Adrenal gland (tissue), 12 donors: Measurements from ENCODE around the gene KHDC3L. TPM values are rescaled to one million over a fixed set of nuclear protein-coding genes. Genes with fewer than 3 reads are reported as not detected.

Experiments
- DNase-seq, 7 donors: peaks; one replicate each; pipeline ENCODE4 v3.0.0-alpha.2; 2019 to 2020
- H3K27ac ChIP-seq, 5 donors: fragments of 200-600 bp; sonication (generic) in 4 of 5; 1 replicate in 3 of 5; 2 replicates in 2 of 5; pipeline versions ENCODE4 v1.5.1 to v1.8.0; 2016 to 2020; ENCODE audit warnings: mild to moderate bottlenecking in 1 of 5
- H3K27me3 ChIP-seq: fragments of 200-600 bp; 2 replicates; pipeline ENCODE4 v1.8.0; 2021
- H3K36me3 ChIP-seq, 2 donors: fragments of 200-600 bp; replicated peaks in 1 of 2; 1 replicate in 1 of 2; 2 replicates in 1 of 2; pipeline versions ENCODE4 v1.5.1 to v1.8.0; 2018 to 2022
- H3K4me1 ChIP-seq, 2 donors: fragments of 200-600 bp; replicated peaks in 1 of 2; 1 replicate in 1 of 2; 2 replicates in 1 of 2; pipeline versions ENCODE4 v1.5.1 to v1.8.0; 2018 to 2021
- H3K4me3 ChIP-seq, 4 donors: fragments of 200-600 bp; sonication (generic) in 3 of 4; one replicate each; pipeline ENCODE4 v1.5.1; 2016 to 2018
- H3K9me3 ChIP-seq, 3 donors: fragments of 200-600 bp; sonication (generic) in 1 of 3; replicated peaks in 1 of 3; 1 replicate in 2 of 3; 2 replicates in 1 of 3; pipeline versions ENCODE4 v1.5.1 to v1.8.0; 2016 to 2021
- CTCF ChIP-seq, 6 experiments: fragments of 450-650 bp in 4 of 6; fragments of 200-600 bp in 2 of 6; sonication (generic) in 1 of 6; IDR thresholded peaks; 1 replicate in 5 of 6; 2 replicates in 1 of 6; pipeline versions ENCODE4 v1.5.1 to v1.8.0; 2016 to 2021; ENCODE audit warnings: antibody characterized with exemption in 6 of 6, mild to moderate bottlenecking in 2 of 6, moderate library complexity in 1 of 6
- POLR2A ChIP-seq, 2 donors: fragments of 450-650 bp; IDR thresholded peaks; one replicate each; pipeline ENCODE4 v1.6.1; 2017; ENCODE audit warnings: antibody characterized with exemption in 2 of 2, mild to moderate bottlenecking in 2 of 2, moderate library complexity in 1 of 2
- WGBS, 4 donors: extraction: QIAGEN DNeasy Blood & Tissue Kit in 2 of 4; methylation state at CpG; one replicate each; pipeline versions ENCODE4 v1.1.5 to v1.1.7; 2013 to 2017; 5-methylcytosine and 5-hydroxymethylcytosine counted together
- intact Hi-C, 2 donors: fragments of 100-400 bp; cut with DNase I; formaldehyde crosslinking; loops; one replicate each; pipeline versions ENCODE4 v1.14.1 to v1.15.0; 2022 to 2023
- polyA plus RNA-seq, 3 donors: library from polyadenylated mRNA; stranded (reverse); fragments of 200-250 nt in 2 of 3; fragments of 350-450 nt in 1 of 3; fragmentation: Illumina TruSeq in 1 of 3; extraction: RNeasy Lipid Tissue Mini Kit (QIAGEN cat#74804) in 1 of 3; gene quantifications; one replicate each; pipeline ENCODE4 v1.2.3, GENCODE V29; 2013 to 2014
- small RNA-seq, 2 donors: library from RNA; depleted of rRNA; stranded (forward); fragments of <200 nt; gene quantifications; one replicate each; pipeline ENCODE3, GENCODE V24; 2016
- total RNA-seq, 9 donors: library from RNA; depleted of rRNA in 4 of 9; stranded (reverse); fragments of >200 nt in 4 of 9; fragments of 120-200 nt in 1 of 9; fragmentation: NEBNext Ultra II Directional in 1 of 9; extraction: Animal tissue kit (Norgen Biotek cat#: 25700) in 1 of 9; gene quantifications; one replicate each; pipeline versions ENCODE4 v1.1.0 to v1.2.4, GENCODE V29; 2013 to 2023
- donor health status: healthy with polysubstance abuse.
- donor health status: Bipolar disorder and iron deficiency.
- donor health status: DM: yes; HTN: yes; CAD: no.
- donor health status: DM: no; HTN: no; CAD: no.
- donor health status: DM: no; HTN: no; CAD: no.
- donor health status: DM: yes; HTN: yes; CAD: no.

Gene KHDC3L
- total and polyA plus RNA-seq, 12 donors = not detected

- intact Hi-C loops = no loop called here
- no peak for DNase-seq
- Histone ChIP-seq H3K36me3 (no peaks in the 10 kb centered on the region), H3K27ac (no peak overlapping the region), H3K4me3 (no peak overlapping the region), H3K4me1 (no peaks in the 10 kb centered on the region), H3K9me3 (no peaks in the 10 kb centered on the region), H3K27me3 (no peaks in the 10 kb centered on the region)
- TF ChIP-seq CTCF (IDR thresholded peaks at IDR 0.05) (no peak), POLR2A (IDR thresholded peaks at IDR 0.05) (no peak)
- 80 to 98% (median 91%) methylated on average over 3 of the region's 3 CpGs for WGBS, 4 donors
These were observed 50.6 kb downstream of the KHDC3L start for GRCh38 chr6:73413102-73413501.

Small RNAs within 50 kb of the gene (small RNA-seq; reads per million reads assigned to genes)
- 0 reads per million in 2 donors for gene RPL39P3

Other genes with a start within 250 kb of the KHDC3L start
- not detected for gene KHDC1L, start 137.2 kb upstream of the KHDC3L start, total RNA-seq
- not detected for gene KHDC1L, start 137.2 kb upstream of the KHDC3L start, polyA plus RNA-seq
- gene KHDC1, start 99.5 kb upstream of the KHDC3L start, total RNA-seq = 1 to 10 TPM in 2 of 9 donors, under 1 TPM in 6, not detected in 1; 0.25 to 2.2 (median 0.74) TPM
- gene KHDC1, start 99.5 kb upstream of the KHDC3L start, polyA plus RNA-seq = 1 to 10 TPM in 2 of 3 donors, under 1 TPM in 1; 0.33 to 1.0 (median 1.0) TPM
- not detected for gene DPPA5, start 8.4 kb upstream of the KHDC3L start, total RNA-seq
- gene DPPA5, start 8.4 kb upstream of the KHDC3L start, polyA plus RNA-seq = not detected
- under 1 TPM in 2 of 9 donors, not detected in 7; 0.74 to 0.90 TPM for gene OOEP, start 7.2 kb downstream of the KHDC3L start, total RNA-seq
- under 1 TPM in 2 of 3 donors, not detected in 1; 0.13 to 0.26 TPM for gene OOEP, start 7.2 kb downstream of the KHDC3L start, polyA plus RNA-seq
- 1 to 10 TPM in 3 of 9 donors, under 1 TPM in 4, not detected in 2; 0.11 to 1.6 (median 0.95) TPM for gene DDX43, start 32.2 kb downstream of the KHDC3L start, total RNA-seq
- gene DDX43, start 32.2 kb downstream of the KHDC3L start, polyA plus RNA-seq = under 1 TPM; 0.40 to 0.51 (median 0.44) TPM
- 1 to 10 TPM; 1.2 to 7.8 (median 3.0) TPM for gene CGAS, start 89.6 kb downstream of the KHDC3L start, total RNA-seq
- gene CGAS, start 89.6 kb downstream of the KHDC3L start, polyA plus RNA-seq = 1 to 10 TPM; 1.0 to 1.2 (median 1.2) TPM
- 10 to 100 TPM; 16.9 to 29.9 (median 23.6) TPM for gene MTO1, start 99.1 kb downstream of the KHDC3L start, total RNA-seq
- 10 to 100 TPM; 14.0 to 26.0 (median 20.3) TPM for gene MTO1, start 99.1 kb downstream of the KHDC3L start, polyA plus RNA-seq
- gene EEF1A1, start 158.4 kb downstream of the KHDC3L start, total RNA-seq = over 10,000 TPM in 4 of 9 donors, 1,000 to 10,000 TPM in 5; 7,361 to 13,514 (median 9,188) TPM
- gene EEF1A1, start 158.4 kb downstream of the KHDC3L start, polyA plus RNA-seq = over 10,000 TPM in 1 of 3 donors, 1,000 to 10,000 TPM in 2; 7,921 to 10,048 (median 9,514) TPM